AG09319 (cell line): ENCODE data around the gene PET100.

Source experiments
- DNase-seq: peaks from one replicate; pipeline ENCODE4 v3.0.0-alpha.2; 2010; ENCODE audit warnings: low read depth; ENCODE audit errors: extremely low read depth
- CTCF ChIP-seq: IDR thresholded peaks from 2 replicates; pipeline ENCODE4 v1.5.1; 2011; ENCODE audit warnings: low read depth, mild to moderate bottlenecking, inconsistent platforms, low read length, moderate library complexity

PET100 gene

GRCh38 chr19:7647156-7647555 lies 17.6 kb downstream of the PET100 start:
- DNase-seq = no peak
- no peak for TF ChIP-seq CTCF

- DNase-seq = no peak
- no peak for TF ChIP-seq CTCF
Measured at GRCh38 chr19:7648265-7649014, 18.8 kb downstream of the PET100 start.

GRCh38 chr19:7650148-7650547 lies 20.6 kb downstream of the PET100 start:
- TF ChIP-seq CTCF = no peak
- DNase-seq = no peak

- TF ChIP-seq CTCF = peak; percentile 99
- DNase-seq = peak; percentile 30
Measured at GRCh38 chr19:7652061-7652641, 22.6 kb downstream of the PET100 start.

GRCh38 chr19:7654401-7654800 lies 24.8 kb downstream of the PET100 start:
- no peak for TF ChIP-seq CTCF
- no peak for DNase-seq

GRCh38 chr19:7655581-7655980 lies 26.0 kb downstream of the PET100 start:
- no peak for TF ChIP-seq CTCF
- no peak for DNase-seq

- no peak for DNase-seq
- TF ChIP-seq CTCF = no peak
Measured at GRCh38 chr19:7657131-7657751, 27.6 kb downstream of the PET100 start.
